ENCODE measurements around the gene DCLK1.

The DCLK1 gene

GRCh38 chr13:35957241-35957731 is 173.9 kb downstream of the DCLK1 start:
- Mint-ChIP-seq H3K4me3 (no peak overlapping the region), H3K27ac (no peak overlapping the region), H3K27me3 (no peaks in the 10 kb centered on the region), H3K9me3 (ENCODE audit: low read depth) (no peaks in the 10 kb centered on the region), H3K36me3 (no peaks in the 10 kb centered on the region), H3K4me1 (ENCODE audit: low read depth) (no peaks in the 10 kb centered on the region)

GRCh38 chr13:35956074-35956473 is 175.1 kb downstream of the DCLK1 start:
- H3K36me3 Mint-ChIP-seq: no peaks in the 10 kb centered on the region
- no peaks in the 10 kb centered on the region for H3K27me3 Mint-ChIP-seq
- no peak overlapping the region for H3K4me3 Mint-ChIP-seq
- H3K9me3 Mint-ChIP-seq (ENCODE audit: low read depth): no peaks in the 10 kb centered on the region
- H3K4me1 Mint-ChIP-seq (ENCODE audit: low read depth): no peaks in the 10 kb centered on the region
- no peak overlapping the region for H3K27ac Mint-ChIP-seq

DNA sequence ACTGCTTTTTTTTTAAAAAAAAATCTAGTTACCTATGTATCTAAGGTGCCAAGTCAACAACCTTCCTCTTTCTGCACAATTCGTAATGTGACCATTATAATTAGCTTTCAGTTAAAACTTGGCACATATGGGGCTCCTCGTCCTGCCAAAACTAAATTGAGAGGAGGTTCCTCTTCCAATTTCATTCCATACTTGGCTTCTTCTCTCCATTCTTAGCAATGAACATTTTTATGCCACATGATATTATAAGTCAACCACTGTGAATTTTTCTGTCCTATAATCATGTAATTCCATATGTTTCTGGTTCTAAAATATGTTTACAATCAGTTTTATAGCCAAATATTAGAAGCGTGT is 177.0 kb downstream of the DCLK1 start:
- Mint-ChIP-seq H3K9me3 (ENCODE audit: low read depth) (no peaks in the 10 kb centered on the region), H3K27me3 (no peaks in the 10 kb centered on the region), H3K4me1 (ENCODE audit: low read depth) (no peaks in the 10 kb centered on the region), H3K36me3 (no peaks in the 10 kb centered on the region), H3K4me3 (no peak overlapping the region), H3K27ac (no peak overlapping the region)

- no peaks in the 10 kb centered on the region for H3K4me1 Mint-ChIP-seq (ENCODE audit: low read depth)
- H3K27ac Mint-ChIP-seq: no peak overlapping the region
- H3K9me3 Mint-ChIP-seq (ENCODE audit: low read depth): no peaks in the 10 kb centered on the region
- no peaks in the 10 kb centered on the region for H3K36me3 Mint-ChIP-seq
- H3K4me3 Mint-ChIP-seq: no peak overlapping the region
- H3K27me3 Mint-ChIP-seq: no peaks in the 10 kb centered on the region
Measured at GRCh38 chr13:35953537-35954206, 177.5 kb downstream of the DCLK1 start.

DNA sequence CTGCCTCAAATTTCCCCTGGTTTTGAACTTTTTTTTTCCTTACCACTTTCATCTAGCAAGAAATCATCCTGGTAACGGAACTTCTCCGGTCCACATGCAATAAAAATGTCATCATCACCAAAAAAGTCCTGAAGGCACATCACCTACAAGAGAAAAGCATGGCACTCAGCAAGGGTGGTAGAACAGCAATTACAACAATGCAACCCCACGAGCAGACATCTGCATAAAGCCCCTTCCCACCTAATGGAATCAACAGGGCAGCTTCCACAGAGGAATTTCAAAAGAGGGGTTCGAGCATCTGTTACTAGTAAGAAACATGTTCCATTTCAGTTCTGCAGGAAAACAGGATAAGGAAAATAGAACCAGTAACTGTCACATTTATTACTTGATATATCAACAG is 183.9 kb downstream of the DCLK1 start:
- Mint-ChIP-seq H3K4me1 (ENCODE audit: low read depth) (no peaks in the 10 kb centered on the region), H3K27me3 (no peaks in the 10 kb centered on the region), H3K4me3 (no peak overlapping the region), H3K27ac (no peak overlapping the region), H3K9me3 (ENCODE audit: low read depth) (no peaks in the 10 kb centered on the region), H3K36me3 (no peaks in the 10 kb centered on the region)

DNA sequence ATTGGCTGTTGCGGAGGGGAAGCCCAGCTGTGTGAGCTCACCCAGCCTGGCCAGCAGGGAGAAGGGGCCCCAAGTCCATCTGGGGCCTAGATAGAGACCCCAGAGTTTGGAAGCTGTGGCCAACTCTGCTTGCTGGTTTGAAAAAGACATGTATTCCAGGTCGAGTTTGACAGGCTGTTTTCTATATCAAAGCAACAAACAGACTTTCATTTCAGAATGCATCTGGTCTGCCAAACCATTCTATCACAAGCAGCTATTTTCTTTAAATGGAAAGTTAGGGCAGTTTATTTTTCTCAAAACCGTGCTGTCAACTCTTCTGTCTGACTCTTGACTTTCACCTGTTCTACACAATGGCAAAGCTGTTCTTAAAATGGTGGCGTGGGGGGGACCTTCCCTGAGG is 185.8 kb downstream of the DCLK1 start:
- no peaks in the 10 kb centered on the region for H3K9me3 Mint-ChIP-seq (ENCODE audit: low read depth)
- no peaks in the 10 kb centered on the region for H3K27me3 Mint-ChIP-seq
- no peak overlapping the region for H3K27ac Mint-ChIP-seq
- no peak overlapping the region for H3K4me3 Mint-ChIP-seq
- no peaks in the 10 kb centered on the region for H3K36me3 Mint-ChIP-seq
- no peaks in the 10 kb centered on the region for H3K4me1 Mint-ChIP-seq (ENCODE audit: low read depth)

GRCh38 chr13:35941374-35941773 is 189.8 kb downstream of the DCLK1 start:
- H3K9me3 Mint-ChIP-seq (ENCODE audit: low read depth): no peaks in the 10 kb centered on the region
- no peaks in the 10 kb centered on the region for H3K36me3 Mint-ChIP-seq
- H3K4me1 Mint-ChIP-seq (ENCODE audit: low read depth): no peaks in the 10 kb centered on the region
- no peak overlapping the region for H3K4me3 Mint-ChIP-seq
- H3K27ac Mint-ChIP-seq: no peak overlapping the region
- H3K27me3 Mint-ChIP-seq: peaks cover 2% of the 10 kb centered on the region

DNA sequence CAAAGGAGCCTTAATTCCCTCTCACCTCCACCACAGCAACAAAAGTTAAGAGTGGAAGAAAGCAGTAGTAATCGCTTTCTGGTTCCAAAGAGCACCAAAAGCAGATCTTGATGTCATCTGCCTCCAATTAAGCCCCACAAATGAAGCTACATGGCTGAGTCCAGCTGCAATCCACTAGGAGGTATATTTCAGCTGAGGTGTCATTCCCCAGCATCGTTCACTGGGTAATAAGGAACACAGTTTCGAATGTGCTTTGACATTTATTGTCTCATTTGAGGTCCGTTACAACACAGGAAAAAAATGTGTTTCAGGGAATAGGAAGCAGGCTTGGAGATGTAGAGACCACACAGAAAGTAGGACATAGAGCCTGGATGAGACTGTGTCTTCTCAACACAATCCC is 190.4 kb downstream of the DCLK1 start:
- H3K27ac Mint-ChIP-seq: no peak overlapping the region
- H3K36me3 Mint-ChIP-seq: no peaks in the 10 kb centered on the region
- no peaks in the 10 kb centered on the region for H3K9me3 Mint-ChIP-seq (ENCODE audit: low read depth)
- H3K4me3 Mint-ChIP-seq: no peak overlapping the region
- H3K27me3 Mint-ChIP-seq: peaks cover 5% of the 10 kb centered on the region
- no peaks in the 10 kb centered on the region for H3K4me1 Mint-ChIP-seq (ENCODE audit: low read depth)

DNA sequence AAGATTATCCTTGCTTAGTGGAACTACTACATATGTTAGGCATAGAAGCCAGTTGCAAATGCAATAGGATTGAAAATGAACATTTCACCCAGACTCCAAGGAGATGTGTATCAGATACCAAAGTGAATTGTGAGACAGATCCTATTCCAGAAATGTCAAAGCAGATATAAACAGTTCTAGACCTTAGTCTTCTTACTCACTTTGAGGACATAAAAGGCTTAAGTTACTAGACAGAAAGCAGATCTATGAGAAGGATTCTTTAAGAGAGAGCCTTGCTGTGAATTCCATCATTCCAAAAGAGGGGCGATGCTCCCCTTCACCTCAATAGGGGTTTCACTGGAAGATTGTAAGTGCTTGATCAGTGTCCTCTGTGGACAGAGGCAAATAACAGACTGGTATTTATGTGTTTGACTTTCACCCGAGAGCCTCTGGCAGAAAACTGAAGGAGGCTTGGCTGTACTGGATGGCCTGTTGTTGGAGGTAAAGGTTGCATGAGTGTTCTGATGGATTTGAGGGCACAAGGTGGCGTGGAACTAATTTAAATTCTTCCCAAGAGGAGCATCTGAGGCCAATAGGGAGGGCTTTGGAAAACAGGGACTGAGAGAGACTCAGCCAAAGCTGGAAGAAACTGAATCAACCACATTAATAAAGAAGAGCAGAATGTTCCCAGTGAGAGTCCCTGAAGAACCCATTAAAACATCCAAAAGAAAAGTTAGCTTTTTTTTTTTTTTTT is 194.8 kb downstream of the DCLK1 start:
- Mint-ChIP-seq H3K36me3 (no peaks in the 10 kb centered on the region), H3K27ac (no peak overlapping the region), H3K9me3 (ENCODE audit: low read depth) (no peaks in the 10 kb centered on the region), H3K4me1 (ENCODE audit: low read depth) (no peaks in the 10 kb centered on the region), H3K4me3 (no peak overlapping the region), H3K27me3 (peaks cover 5% of the 10 kb centered on the region)

DNA sequence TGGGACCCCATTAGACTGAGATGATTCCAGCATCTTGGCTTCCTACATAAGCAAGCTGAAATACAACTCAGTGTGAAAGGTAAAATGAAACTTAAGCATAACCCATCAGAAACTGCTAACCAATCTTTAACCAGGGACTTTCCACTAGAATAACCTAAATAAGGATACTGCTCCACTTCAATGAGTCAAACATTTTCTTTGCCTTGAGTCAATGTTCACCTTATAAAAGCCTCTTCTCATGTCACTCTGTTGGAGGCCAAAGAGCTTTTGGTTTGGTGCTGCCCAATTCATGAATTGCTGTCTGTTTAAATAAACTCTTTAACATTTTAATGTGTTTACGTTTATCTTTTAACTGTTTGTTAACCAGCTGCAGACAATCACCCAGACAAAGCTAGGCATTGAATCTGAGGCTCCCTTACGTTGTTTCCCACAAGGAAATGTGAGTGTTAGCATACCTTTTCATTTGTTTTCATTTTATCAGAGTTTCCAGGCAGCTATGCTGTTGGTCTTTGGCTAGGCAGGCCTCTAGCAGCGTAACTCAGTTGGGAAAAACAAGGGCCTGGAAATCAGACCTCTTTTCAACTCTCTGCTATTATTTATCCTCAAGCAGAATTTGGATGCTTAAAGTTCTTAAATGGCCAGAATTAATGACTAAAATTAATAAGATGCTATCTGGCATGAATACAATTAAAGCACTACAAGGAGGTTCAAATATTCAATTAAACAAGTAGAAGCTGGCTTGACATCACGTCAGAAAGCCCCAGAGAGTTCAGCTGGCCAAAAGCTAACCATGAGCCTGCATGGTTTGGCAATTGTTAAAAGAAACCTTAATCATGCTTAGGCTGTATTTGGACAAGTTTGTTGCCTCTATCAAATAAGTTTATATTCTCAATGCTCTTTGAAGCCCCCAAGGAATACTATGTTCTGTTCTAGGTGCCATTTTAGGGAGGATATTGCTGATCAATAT is 200.2 kb downstream of the DCLK1 start:
- H3K9me3 Mint-ChIP-seq (ENCODE audit: low read depth): no peaks in the 10 kb centered on the region

GRCh38 chr13:35927567-35928021 is 203.6 kb downstream of the DCLK1 start:
- no peaks in the 10 kb centered on the region for H3K27me3 Mint-ChIP-seq

More for the DNA sequence above, 200.2 kb downstream of the DCLK1 start:
- H3K27ac Mint-ChIP-seq: no peak overlapping the region
- H3K27me3 Mint-ChIP-seq: no peaks in the 10 kb centered on the region
- H3K36me3 Mint-ChIP-seq: no peaks in the 10 kb centered on the region
- H3K4me1 Mint-ChIP-seq (ENCODE audit: low read depth): no peaks in the 10 kb centered on the region
- H3K4me3 Mint-ChIP-seq: no peak overlapping the region

GRCh38 chr13:35926859-35927530 is 204.2 kb downstream of the DCLK1 start:
- Mint-ChIP-seq H3K27me3 (no peaks in the 10 kb centered on the region), H3K36me3 (no peaks in the 10 kb centered on the region), H3K4me1 (ENCODE audit: low read depth) (no peaks in the 10 kb centered on the region), H3K27ac (no peak overlapping the region), H3K9me3 (ENCODE audit: low read depth) (no peaks in the 10 kb centered on the region), H3K4me3 (no peak overlapping the region)

More at GRCh38 chr13:35927567-35928021, 203.6 kb downstream of the DCLK1 start:
- H3K4me1 Mint-ChIP-seq (ENCODE audit: low read depth): no peaks in the 10 kb centered on the region
- H3K9me3 Mint-ChIP-seq (ENCODE audit: low read depth): no peaks in the 10 kb centered on the region
- H3K4me3 Mint-ChIP-seq: no peak overlapping the region
- no peaks in the 10 kb centered on the region for H3K36me3 Mint-ChIP-seq
- no peak overlapping the region for H3K27ac Mint-ChIP-seq

DNA sequence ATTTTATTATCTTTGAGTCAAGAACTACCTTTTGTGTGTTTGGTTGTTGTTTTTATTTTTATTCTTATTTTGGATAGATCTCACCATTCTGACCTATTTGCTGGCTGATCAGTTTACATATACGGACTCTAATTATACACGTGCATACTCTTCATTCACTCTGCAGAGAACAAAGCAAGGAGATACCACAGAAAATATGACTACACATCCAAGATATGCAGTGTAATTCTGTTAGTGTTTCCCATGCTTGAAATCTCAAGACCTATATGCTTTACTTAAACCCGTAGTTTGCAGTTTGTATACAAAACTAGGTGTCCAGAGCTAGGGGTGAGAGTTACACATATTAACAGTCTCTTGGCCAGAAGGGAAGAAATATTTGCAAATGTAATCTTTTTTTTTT is 205.5 kb downstream of the DCLK1 start:
- Mint-ChIP-seq H3K27ac (no peak overlapping the region), H3K27me3 (peaks cover 2% of the 10 kb centered on the region), H3K36me3 (no peaks in the 10 kb centered on the region), H3K4me1 (ENCODE audit: low read depth) (no peaks in the 10 kb centered on the region), H3K9me3 (ENCODE audit: low read depth) (no peaks in the 10 kb centered on the region), H3K4me3 (no peak overlapping the region)

GRCh38 chr13:35923347-35923746 is 207.8 kb downstream of the DCLK1 start:
- H3K4me3 Mint-ChIP-seq: no peak overlapping the region
- H3K36me3 Mint-ChIP-seq: no peaks in the 10 kb centered on the region
- no peaks in the 10 kb centered on the region for H3K9me3 Mint-ChIP-seq (ENCODE audit: low read depth)
- no peak overlapping the region for H3K27ac Mint-ChIP-seq
- peaks cover 6% of the 10 kb centered on the region for H3K27me3 Mint-ChIP-seq
- H3K4me1 Mint-ChIP-seq (ENCODE audit: low read depth): no peaks in the 10 kb centered on the region

Measured in activated naive CD8-positive, alpha-beta T cell (primary cell).